ENCODE results near the gene IGIP. TPM values are rescaled to one million over a fixed set of nuclear protein-coding genes. Genes with fewer than 3 reads are reported as not detected.
A peak's percentile ranks its signal among the peaks of the same experiment; 100 is the strongest.

IGIP gene
- total and polyA plus RNA-seq, 2 donors (not counting 1 experiment from before 2014, with no cell fraction given), result 1.3 to 9.9 TPM

- peaks cover 51% of the 10 kb centered on the region for H3K79me2 ChIP-seq (ENCODE audit: control insufficient read depth, insufficient read depth, low read length)
- H3K36me3 ChIP-seq (replicated peaks in 1 of 2; ENCODE audit: control extremely low read depth in 1 of 2, control insufficient read depth in 1 of 2, extremely low read depth in 1 of 2, insufficient read depth in 2 of 2, low read length in 1 of 2), result no peaks in the 10 kb centered on the region
- peak overlapping the region; percentile 97 for H3K4me2 ChIP-seq (replicated peaks; ENCODE audit: low read depth, low read length, poor library complexity, severe bottlenecking)
- peaks cover 0 to 7% (median 2%) of the 10 kb centered on the region in 3 donors for H3K9me3 ChIP-seq (ENCODE audit: control extremely low read depth in 1 of 3, control insufficient read depth in 2 of 3, insufficient read depth in 1 of 3, low read length in 2 of 3)
- H3K4me1 ChIP-seq (ENCODE audit: control insufficient read depth in 2 of 2, insufficient read depth in 2 of 2, low read length in 2 of 2), result peaks cover 45 to 46% of the 10 kb centered on the region in 2 donors
- peaks cover 38% of the 10 kb centered on the region for H4K20me1 ChIP-seq (ENCODE audit: control insufficient read depth, insufficient read depth, low read length, poor library complexity, severe bottlenecking)
- H3K9ac ChIP-seq (ENCODE audit: low read length), result peak overlapping the region; percentile 72
- H3K4me1 Mint-ChIP-seq, result peaks cover 59% of the 10 kb centered on the region
- DNase-seq (peak; percentile 46), ATAC-seq (ENCODE audit: low read depth) (no peak)
- H3K27ac Mint-ChIP-seq, result peak overlapping the region; percentile 99
- H3K27ac ChIP-seq (ENCODE audit: low read length in 2 of 2), result no peak overlapping the region
- peaks cover 11% of the 10 kb centered on the region for H3K27me3 Mint-ChIP-seq
- peak overlapping the region; percentile 96 for H3K4me3 Mint-ChIP-seq
- ChIA-PET CTCF (interaction anchor here (0.6 to 2.0 kb wide), 5 partner anchors 35 to 341 kb away, joined by 4 to 12 read pairs (median 7); no protein-coding TSS in a partner anchor), POLR2A (interaction anchor here (0.6 to 0.7 kb wide), 4 partner anchors 37 to 1931 kb away, joined by 3 to 6 read pairs (median 4); partner anchors contain the start of gene BRD8)
- intact Hi-C loops (cut with micrococcal nuclease), result loop anchor here (5.0 to 10.0 kb wide), 5 partner anchors 262 to 1216 kb away; partner anchors contain the start of genes MATR3, TAF7 and UBE2D2
- H3K4me3 ChIP-seq (ENCODE audit: control extremely low read depth in 1 of 5, extremely low read depth in 1 of 5, insufficient read depth in 1 of 5, low read depth in 2 of 5, low read length in 4 of 5), result peak overlapping the region in 4 of 5 experiments; percentile 60 to 75 (median 68)
- H3K27me3 ChIP-seq (replicated peaks in 1 of 4; ENCODE audit: control extremely low read depth in 1 of 4, control insufficient read depth in 3 of 4, insufficient read depth in 4 of 4, low read length in 3 of 4), result peaks cover 5 to 23% (median 13%) of the 10 kb centered on the region in 4 experiments
- H2AFZ ChIP-seq (ENCODE audit: insufficient read depth, low read depth, low read length, poor library complexity, severe bottlenecking), result peak overlapping the region; percentile 86
- no peak for TF ChIP-seq CTCF (IDR thresholded peaks at IDR 0.05)
- peak; percentile 56 for TF ChIP-seq EZH2 (IDR thresholded peaks at IDR 0.05; ENCODE audit: borderline replicate concordance, insufficient read depth, low read depth, low read length, poor library complexity, severe bottlenecking)
- no peaks in the 10 kb centered on the region for H3K9me3 Mint-ChIP-seq (ENCODE audit: insufficient read depth)
- 40% methylated on average over 12 of the region's 24 CpGs for WGBS (ENCODE audit: insufficient coverage)
These were observed 16.5 kb upstream of the IGIP start for GRCh38 chr5:140109018-140109758.
